Neural cell (in vitro differentiated cells): ENCODE results near the gene SLC38A7. TPM values are rescaled to one million over a fixed set of nuclear protein-coding genes. Genes with fewer than 3 reads are reported as not detected.

Source experiments
- H2AFZ ChIP-seq: fragments of 200-600, 300-800 bp; sonication (generic), shearing (Covaris generic); 2 replicates; pipeline ENCODE4 v1.6.0; 2014; ENCODE audit warnings: low read depth, mild to moderate bottlenecking, antibody characterized with exemption, low read length, moderate library complexity
- H3F3A ChIP-seq: fragments of 200-600 bp; shearing (Covaris generic); 2 replicates; pipeline ENCODE4 v1.6.1; 2016; ENCODE audit warnings: mild to moderate bottlenecking, moderate library complexity, mixed read lengths, antibody characterized with exemption, low read length; ENCODE audit not compliant: insufficient read depth, poor library complexity, severe bottlenecking
- H3K27ac ChIP-seq: fragments of 200-600, 300-800 bp; sonication (generic), shearing (Covaris generic); 2 replicates; pipeline ENCODE4 v1.5.1; 2014; ENCODE audit warnings: mild to moderate bottlenecking, low read length, moderate library complexity
- H3K27me3 ChIP-seq: fragments of 300-800, 200-600 bp; sonication (generic), shearing (Covaris generic); 2 replicates; pipeline ENCODE4 v1.6.0; 2014; ENCODE audit warnings: mild to moderate bottlenecking, low read depth, low read length, moderate library complexity; ENCODE audit not compliant: insufficient read depth
- H3K36me3 ChIP-seq: fragments of 300-800, 200-600 bp; sonication (generic), shearing (Covaris generic); 2 replicates; pipeline ENCODE4 v1.5.1; 2014; ENCODE audit warnings: mild to moderate bottlenecking, antibody characterized with exemption, low read length, moderate library complexity; ENCODE audit not compliant: insufficient read depth
- H3K4me2 ChIP-seq: fragments of 300-800, 200-600 bp; sonication (generic), shearing (Covaris generic); 2 replicates; pipeline ENCODE4 v1.6.0; 2014; ENCODE audit warnings: mild to moderate bottlenecking, low read length
- H3K4me3 ChIP-seq: fragments of 300-800, 200-600 bp; sonication (generic), shearing (Covaris generic); 2 replicates; pipeline ENCODE4 v1.5.1; 2014; ENCODE audit warnings: mild to moderate bottlenecking, low read length, moderate library complexity
- H3K79me2 ChIP-seq: fragments of 200-600 bp; shearing (Covaris generic); replicated peaks from 2 replicates; pipeline ENCODE4 v1.6.0; 2014; ENCODE audit warnings: mild to moderate bottlenecking, low read length, moderate library complexity; ENCODE audit not compliant: insufficient read depth
- H3K9ac ChIP-seq: fragments of 300-800, 200-600 bp; sonication (generic), shearing (Covaris generic); 2 replicates; pipeline ENCODE4 v1.6.1; 2016; ENCODE audit warnings: mild to moderate bottlenecking, low read length, mixed read lengths
- H3K9me2 ChIP-seq: fragments of 200-600 bp; shearing (Covaris generic); 2 replicates; pipeline ENCODE4 v1.6.1; 2016; ENCODE audit warnings: mild to moderate bottlenecking, low read length, mixed read lengths; ENCODE audit not compliant: insufficient read depth
- H3K9me3 ChIP-seq: fragments of 200-600, 300-800 bp; sonication (generic), shearing (Covaris generic); 2 replicates; pipeline ENCODE4 v1.6.1; 2016; ENCODE audit warnings: mild to moderate bottlenecking, mixed run types, low read length, moderate library complexity, mixed read lengths
- H4K20me1 ChIP-seq: fragments of 200-600 bp; shearing (Covaris generic); 2 replicates; pipeline ENCODE4 v1.6.1; 2016; ENCODE audit warnings: mild to moderate bottlenecking, mixed run types; ENCODE audit not compliant: insufficient read depth
- CTCF ChIP-seq: fragments of 450-650 bp; IDR thresholded peaks from 2 replicates; pipeline ENCODE4 v1.5.1; 2014; ENCODE audit warnings: antibody characterized with exemption, mild to moderate bottlenecking, moderate library complexity; ENCODE audit not compliant: poor library complexity, severe bottlenecking
- EP300 ChIP-seq: fragments of 450-650 bp; conservative IDR thresholded peaks from 2 replicates; pipeline ENCODE4 v1.6.1; 2014; ENCODE audit warnings: antibody characterized with exemption, mild to moderate bottlenecking, moderate library complexity; ENCODE audit not compliant: poor library complexity, severe bottlenecking
- EZH2 ChIP-seq: fragments of 200-600, 300-800 bp; shearing (Covaris generic), sonication (generic); IDR thresholded peaks from 2 replicates; pipeline ENCODE4 v1.6.1; 2014; ENCODE audit warnings: antibody characterized with exemption, low read length, borderline replicate concordance, mild to moderate bottlenecking; ENCODE audit not compliant: insufficient read depth, poor library complexity, severe bottlenecking
- MXI1 ChIP-seq: fragments of 450-650 bp; conservative IDR thresholded peaks from 2 replicates; pipeline ENCODE4 v1.6.1; 2014; ENCODE audit warnings: antibody characterized with exemption, mild to moderate bottlenecking; ENCODE audit not compliant: poor library complexity, severe bottlenecking
- POLR2AphosphoS5 ChIP-seq: IDR thresholded peaks from 2 replicates; pipeline ENCODE4 v1.6.1; 2012
- RAD21 ChIP-seq: fragments of 450-650 bp; conservative IDR thresholded peaks from 2 replicates; pipeline ENCODE4 v1.6.1; 2014; ENCODE audit warnings: antibody characterized with exemption, mild to moderate bottlenecking, moderate library complexity
- REST ChIP-seq: IDR thresholded peaks from 2 replicates; pipeline ENCODE4 v1.6.1; 2012; ENCODE audit warnings: borderline replicate concordance
- SMC3 ChIP-seq: fragments of 450-650 bp; conservative IDR thresholded peaks from 2 replicates; pipeline ENCODE4 v1.6.1; 2014; ENCODE audit warnings: antibody characterized with exemption, mild to moderate bottlenecking, moderate library complexity; ENCODE audit not compliant: poor library complexity
- TAF1 ChIP-seq: IDR thresholded peaks from 2 replicates; pipeline ENCODE4 v1.6.1; 2012; ENCODE audit warnings: low read depth
- polyA plus RNA-seq: library from polyadenylated mRNA; depleted of rRNA; stranded (reverse); fragments of >200 nt; gene quantifications from 2 replicates; pipeline ENCODE4 v1.2.3, GENCODE V29; 2014

The SLC38A7 gene
- polyA plus RNA-seq, 1 donor from 2014 or later = 10.2 TPM

- Histone ChIP-seq H3K9me3 (no peaks in the 10 kb centered on the region), H3K27me3 (no peaks in the 10 kb centered on the region), H3K9me2 (no peaks in the 10 kb centered on the region), H3K27ac (no peak overlapping the region), H3K4me2 (no peak overlapping the region), H3F3A (no peaks in the 10 kb centered on the region), H3K36me3 (no peaks in the 10 kb centered on the region), H2AFZ (no peak overlapping the region), H3K79me2 (no peaks in the 10 kb centered on the region), H3K9ac (no peak overlapping the region), H3K4me3 (no peak overlapping the region), H4K20me1 (no peaks in the 10 kb centered on the region)
- TF ChIP-seq MXI1 = no peak
- no peak for TF ChIP-seq SMC3
- TF ChIP-seq REST = no peak
- no peak for TF ChIP-seq RAD21
- TF ChIP-seq POLR2AphosphoS5 = no peak
- TF ChIP-seq TAF1 = no peak
- TF ChIP-seq EZH2 = no peak
- no peak for TF ChIP-seq EP300
- no peak for TF ChIP-seq CTCF
Observed at GRCh38 chr16:58651965-58652348, 32.6 kb downstream of the SLC38A7 start.

GRCh38 chr16:58649707-58650106, 34.9 kb downstream of the SLC38A7 start:
- no peaks in the 10 kb centered on the region for H3K36me3 ChIP-seq
- no peaks in the 10 kb centered on the region for H3K79me2 ChIP-seq
- no peak overlapping the region for H3K9ac ChIP-seq
- no peak overlapping the region for H3K4me3 ChIP-seq
- no peaks in the 10 kb centered on the region for H3K9me3 ChIP-seq
- no peaks in the 10 kb centered on the region for H4K20me1 ChIP-seq
- no peak overlapping the region for H2AFZ ChIP-seq
- H3K4me2 ChIP-seq = no peak overlapping the region
- H3K9me2 ChIP-seq = no peaks in the 10 kb centered on the region
- H3F3A ChIP-seq = no peaks in the 10 kb centered on the region
- TF ChIP-seq POLR2AphosphoS5 (no peak), EP300 (no peak), RAD21 (no peak), CTCF (no peak), EZH2 (no peak), TAF1 (no peak), REST (no peak), SMC3 (no peak), MXI1 (no peak)
- no peak overlapping the region for H3K27ac ChIP-seq
- no peaks in the 10 kb centered on the region for H3K27me3 ChIP-seq
